NCI-H510A treated with DMSO at 0.1 percent for 48 hours (cell line): ENCODE results near the gene RPL22L1.
"Not testable (repeated sequence)": the region's sequence is repeated elsewhere in the genome, so short reads cannot be mapped to it uniquely, and the experiment has no call there.

Experiments used
- DNase-seq: peaks from one replicate; lab custom pipeline; 2025; lab: John Stamatoyannopoulos, UW

The RPL22L1 gene

GRCh38 chr3:170829546-170830272, 40.3 kb downstream of the RPL22L1 start:
- DNase-seq, result no peak

GRCh38 chr3:170826047-170826446, 43.9 kb downstream of the RPL22L1 start:
- DNase-seq, result no peak

- DNase-seq, result not testable (repeated sequence)
Observed at GRCh38 chr3:170823562-170823961, 46.4 kb downstream of the RPL22L1 start.

GRCh38 chr3:170818325-170818724, 51.7 kb downstream of the RPL22L1 start:
- not testable (repeated sequence) for DNase-seq

- not testable (repeated sequence) for DNase-seq
Observed at GRCh38 chr3:170817471-170817870, 52.5 kb downstream of the RPL22L1 start.

GRCh38 chr3:170816841-170817240, 53.2 kb downstream of the RPL22L1 start:
- DNase-seq, result no peak

- no peak for DNase-seq
Observed at GRCh38 chr3:170816341-170816740, 53.7 kb downstream of the RPL22L1 start.

- no peak for DNase-seq
Observed at GRCh38 chr3:170815936-170816335, 54.1 kb downstream of the RPL22L1 start.

- peak; percentile 83 for DNase-seq
Observed at GRCh38 chr3:170815340-170815739, 54.7 kb downstream of the RPL22L1 start.
